Islet of Langerhans (tissue), 1 donor: Measurements from ENCODE around the gene PRR16.

Experiments
- FAIRE-seq: peaks from one replicate; lab custom pipeline; 2011; peaks lifted over from hg19 to GRCh38; lab: Jason Lieb, UNC

The PRR16 gene

GRCh38 chr5:120582635-120583034 is 118.5 kb downstream of the PRR16 start:
- no peak for FAIRE-seq

GRCh38 chr5:120586646-120587045 is 122.5 kb downstream of the PRR16 start:
- no peak for FAIRE-seq

GRCh38 chr5:120591911-120592310 is 127.8 kb downstream of the PRR16 start:
- no peak for FAIRE-seq

- FAIRE-seq, result no peak
Measured at GRCh38 chr5:120599576-120599975, 135.5 kb downstream of the PRR16 start.

GRCh38 chr5:120600639-120601038 is 136.5 kb downstream of the PRR16 start:
- no peak for FAIRE-seq

- FAIRE-seq, result no peak
Measured at GRCh38 chr5:120602033-120602432, 137.9 kb downstream of the PRR16 start.

GRCh38 chr5:120604884-120605283 is 140.8 kb downstream of the PRR16 start:
- FAIRE-seq, result no peak

- no peak for FAIRE-seq
Measured at GRCh38 chr5:120605325-120606079, 141.4 kb downstream of the PRR16 start.

GRCh38 chr5:120609570-120609969 is 145.5 kb downstream of the PRR16 start:
- FAIRE-seq, result no peak

- no peak for FAIRE-seq
Measured at GRCh38 chr5:120610145-120610544, 146.0 kb downstream of the PRR16 start.

GRCh38 chr5:120613729-120614128 is 149.6 kb downstream of the PRR16 start:
- no peak for FAIRE-seq

GRCh38 chr5:120614531-120615180 is 150.6 kb downstream of the PRR16 start:
- no peak for FAIRE-seq

GRCh38 chr5:120615967-120616645 is 152.0 kb downstream of the PRR16 start:
- no peak for FAIRE-seq

- no peak for FAIRE-seq
Measured at GRCh38 chr5:120621339-120621738, 157.2 kb downstream of the PRR16 start.

GRCh38 chr5:120624021-120624563 is 160.0 kb downstream of the PRR16 start:
- no peak for FAIRE-seq

GRCh38 chr5:120628156-120628555 is 164.1 kb downstream of the PRR16 start:
- FAIRE-seq, result no peak

GRCh38 chr5:120630550-120630949 is 166.4 kb downstream of the PRR16 start:
- FAIRE-seq, result no peak

GRCh38 chr5:120631611-120632010 is 167.5 kb downstream of the PRR16 start:
- FAIRE-seq, result no peak

GRCh38 chr5:120632430-120632829 is 168.3 kb downstream of the PRR16 start:
- FAIRE-seq, result no peak

- no peak for FAIRE-seq
Measured at GRCh38 chr5:120638449-120638848, 174.3 kb downstream of the PRR16 start.

- FAIRE-seq, result no peak
Measured at GRCh38 chr5:120640778-120641177, 176.7 kb downstream of the PRR16 start.

- no peak for FAIRE-seq
Measured at GRCh38 chr5:120644516-120644915, 180.4 kb downstream of the PRR16 start.

GRCh38 chr5:120655828-120656435 is 191.8 kb downstream of the PRR16 start:
- FAIRE-seq, result peak; percentile 36
